Activated B cell treated with CpG ODN at 0.5 μM for 24 hours (primary cell): ENCODE measurements around the gene SLC15A3. TPM values are rescaled to one million over a fixed set of nuclear protein-coding genes. Genes with fewer than 3 reads are reported as not detected.
A peak's percentile ranks its signal among the peaks of the same experiment; 100 is the strongest.

Source experiments
- ATAC-seq: fragments of 200-7000 bp; cut with Tn5 transposase; one replicate; pipeline ENCODE4 v1.10.0; 2021; ENCODE audit warnings: low read depth, mild to moderate bottlenecking, moderate library complexity
- CTCF ChIA-PET: fragments of 350-600 bp; sonication (Branson Sonifier 250); formaldehyde crosslinking; loops from one replicate; lab custom pipeline; 2021; ENCODE audit warnings: antibody characterized with exemption; lab: Charles Lee
- POLR2A ChIA-PET: fragments of 350-600 bp; sonication (Branson Sonifier 250); formaldehyde crosslinking; loops from one replicate; lab custom pipeline; 2021; ENCODE audit warnings: antibody characterized with exemption; lab: Charles Lee
- DNase-seq: peaks from one replicate; pipeline ENCODE4 v3.0.0; 2022
- H3K27ac Mint-ChIP-seq: one replicate; pipeline ENCODE4 v1.8.0; 2020; ENCODE audit warnings: mixed read lengths
- H3K27me3 Mint-ChIP-seq: one replicate; pipeline ENCODE4 v1.8.0; 2021; ENCODE audit warnings: mixed read lengths
- H3K36me3 Mint-ChIP-seq: one replicate; pipeline ENCODE4 v1.8.0; 2021; ENCODE audit warnings: low read depth, mixed read lengths
- H3K4me1 Mint-ChIP-seq: one replicate; pipeline ENCODE4 v1.8.0; 2021; ENCODE audit warnings: mixed read lengths
- H3K4me3 Mint-ChIP-seq: one replicate; pipeline ENCODE4 v1.8.0; 2020; ENCODE audit warnings: mild to moderate bottlenecking, mixed read lengths
- H3K9me3 Mint-ChIP-seq: one replicate; pipeline ENCODE4 v1.8.0; 2020; ENCODE audit warnings: mixed read lengths
- intact Hi-C: fragments of 100-400 bp; cut with micrococcal nuclease; formaldehyde crosslinking; loops from one replicate; pipeline ENCODE4 v1.15.1; 2024
- total RNA-seq: library from RNA; stranded (reverse); gene quantifications from 2 replicates; pipeline ENCODE4 v1.2.3, GENCODE V29; 2022
- TF ChIP-seq, protein P1 (sequence below): fragments of 200-600 bp; IDR thresholded peaks from one replicate; pipeline ENCODE4 v1.8.0; 2022; ENCODE audit warnings: antibody characterized with exemption, mild to moderate bottlenecking

The SLC15A3 gene
- total RNA-seq, 1 donor from 2014 or later, result 76.4 TPM

GRCh38 chr11:60934790-60935605 is 17.0 kb downstream of the SLC15A3 start:
- TF ChIP-seq, protein P1, sequence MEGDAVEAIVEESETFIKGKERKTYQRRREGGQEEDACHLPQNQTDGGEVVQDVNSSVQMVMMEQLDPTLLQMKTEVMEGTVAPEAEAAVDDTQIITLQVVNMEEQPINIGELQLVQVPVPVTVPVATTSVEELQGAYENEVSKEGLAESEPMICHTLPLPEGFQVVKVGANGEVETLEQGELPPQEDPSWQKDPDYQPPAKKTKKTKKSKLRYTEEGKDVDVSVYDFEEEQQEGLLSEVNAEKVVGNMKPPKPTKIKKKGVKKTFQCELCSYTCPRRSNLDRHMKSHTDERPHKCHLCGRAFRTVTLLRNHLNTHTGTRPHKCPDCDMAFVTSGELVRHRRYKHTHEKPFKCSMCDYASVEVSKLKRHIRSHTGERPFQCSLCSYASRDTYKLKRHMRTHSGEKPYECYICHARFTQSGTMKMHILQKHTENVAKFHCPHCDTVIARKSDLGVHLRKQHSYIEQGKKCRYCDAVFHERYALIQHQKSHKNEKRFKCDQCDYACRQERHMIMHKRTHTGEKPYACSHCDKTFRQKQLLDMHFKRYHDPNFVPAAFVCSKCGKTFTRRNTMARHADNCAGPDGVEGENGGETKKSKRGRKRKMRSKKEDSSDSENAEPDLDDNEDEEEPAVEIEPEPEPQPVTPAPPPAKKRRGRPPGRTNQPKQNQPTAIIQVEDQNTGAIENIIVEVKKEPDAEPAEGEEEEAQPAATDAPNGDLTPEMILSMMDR, result no peak
- no peak for DNase-seq
- CTCF ChIA-PET, result interaction anchor here (2.2 kb wide), 1 partner anchor 20 kb away, joined by 8 read pairs; no protein-coding TSS in a partner anchor
- intact Hi-C loops, result no loop called here
- Mint-ChIP-seq H3K4me1 (peaks cover 42% of the 10 kb centered on the region), H3K4me3 (no peak overlapping the region), H3K27me3 (no peaks in the 10 kb centered on the region), H3K9me3 (no peaks in the 10 kb centered on the region), H3K36me3 (peaks cover 31% of the 10 kb centered on the region), H3K27ac (peak overlapping the region; percentile 70)
- ATAC-seq, result no peak
- POLR2A ChIA-PET, result interaction anchor here (1.0 to 10.8 kb wide), 4 partner anchors 17 to 426 kb away, joined by 3 to 191 read pairs (median 32); partner anchors contain the start of genes CD6, SLC15A3 and TMEM109

GRCh38 chr11:60934124-60934789 is 17.7 kb downstream of the SLC15A3 start:
- DNase-seq (no peak), ATAC-seq (no peak)
- ChIA-PET CTCF (interaction anchor here (2.2 kb wide), 1 partner anchor 19 kb away, joined by 8 read pairs; no protein-coding TSS in a partner anchor), POLR2A (interaction anchor here (1.0 to 10.8 kb wide), 6 partner anchors 8 to 427 kb away, joined by 3 to 191 read pairs (median 8); partner anchors contain the start of genes CD6, SLC15A3 and TMEM109)
- no peaks in the 10 kb centered on the region for H3K9me3 Mint-ChIP-seq
- peaks cover 48% of the 10 kb centered on the region for H3K4me1 Mint-ChIP-seq
- H3K27ac Mint-ChIP-seq, result peak overlapping the region; percentile 72
- H3K4me3 Mint-ChIP-seq, result no peak overlapping the region
- TF ChIP-seq, protein P1, result no peak
- intact Hi-C loops, result no loop called here
- H3K36me3 Mint-ChIP-seq, result peaks cover 25% of the 10 kb centered on the region
- H3K27me3 Mint-ChIP-seq, result no peaks in the 10 kb centered on the region

- ChIA-PET CTCF (interaction anchor here (2.2 to 3.5 kb wide), 2 partner anchors 18 kb away, joined by 8 to 33 read pairs; no protein-coding TSS in a partner anchor), POLR2A (interaction anchor here (1.0 to 10.8 kb wide), 5 partner anchors 9 to 37 kb away, joined by 3 to 191 read pairs (median 12); partner anchors contain the start of genes CD6, SLC15A3 and TMEM109)
- Mint-ChIP-seq H3K36me3 (peaks cover 18% of the 10 kb centered on the region), H3K9me3 (no peaks in the 10 kb centered on the region), H3K4me1 (peaks cover 48% of the 10 kb centered on the region), H3K27ac (peak overlapping the region; percentile 89), H3K4me3 (no peak overlapping the region), H3K27me3 (no peaks in the 10 kb centered on the region)
- ATAC-seq (no peak), DNase-seq (no peak)
- intact Hi-C loops, result loop anchor here (2.0 kb wide), 1 partner anchor 137 kb away; no protein-coding TSS in a partner anchor
- TF ChIP-seq, protein P1, result no peak
These were observed 18.4 kb downstream of the SLC15A3 start for GRCh38 chr11:60933416-60934123.

DNA sequence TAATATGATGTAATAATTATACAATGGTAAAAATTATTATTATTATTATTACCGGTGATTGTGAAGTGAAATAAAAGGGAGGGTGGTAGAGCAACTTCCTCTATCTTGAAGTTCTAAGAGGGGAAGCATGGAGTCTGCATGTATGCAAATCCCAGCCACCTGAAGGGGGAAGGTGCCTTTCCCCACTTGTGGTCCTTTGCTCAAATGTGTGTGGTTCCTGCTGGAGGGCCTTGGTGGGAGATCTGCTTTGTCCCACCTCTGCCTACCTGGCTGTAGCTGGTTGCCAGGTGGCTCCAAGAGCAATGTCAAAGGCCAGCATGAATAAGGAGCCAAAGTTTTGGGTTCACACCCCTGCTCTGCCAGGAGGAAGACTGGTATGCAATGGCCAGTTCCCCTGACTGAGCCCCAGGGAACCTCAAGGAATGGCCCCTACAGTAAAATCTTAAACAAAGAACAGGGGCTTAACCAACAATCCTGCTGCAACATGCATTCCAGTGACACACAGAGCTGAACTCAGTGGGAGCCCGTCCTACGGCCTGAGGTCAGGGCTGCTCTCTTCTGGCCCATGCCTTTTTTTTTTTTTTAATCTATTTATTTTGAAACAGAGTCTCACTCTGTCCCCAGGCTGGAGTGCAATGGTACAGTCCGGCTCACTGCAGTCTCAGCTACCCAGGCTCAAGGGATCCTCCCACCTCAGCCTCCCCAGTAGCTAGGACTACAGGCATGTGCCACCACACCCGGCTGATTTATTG is 19.2 kb downstream of the SLC15A3 start:
- DNase-seq, result no peak

More for the DNA sequence above, 19.2 kb downstream of the SLC15A3 start:
- H3K4me3 Mint-ChIP-seq, result peak overlapping the region; percentile 66
- H3K9me3 Mint-ChIP-seq, result no peaks in the 10 kb centered on the region
- CTCF ChIA-PET, result interaction anchor here (1.0 to 3.5 kb wide), 5 partner anchors 13 to 101 kb away, joined by 3 to 33 read pairs (median 5); partner anchors contain the start of gene TMEM109
- peaks cover 10% of the 10 kb centered on the region for H3K36me3 Mint-ChIP-seq
- POLR2A ChIA-PET, result interaction anchor here (0.6 to 10.8 kb wide), 11 partner anchors 10 to 228 kb away, joined by 3 to 191 read pairs (median 6); partner anchors contain the start of genes SLC15A3, TMEM109, TMEM132A and VPS37C
- peak overlapping the region; percentile 89 for H3K27ac Mint-ChIP-seq
- ATAC-seq, result peak; percentile 57
- peaks cover 48% of the 10 kb centered on the region for H3K4me1 Mint-ChIP-seq
- H3K27me3 Mint-ChIP-seq, result no peaks in the 10 kb centered on the region
- TF ChIP-seq, protein P1, result no peak
- intact Hi-C loops, result loop anchor here (1.0 to 2.0 kb wide), 5 partner anchors 12 to 138 kb away; partner anchors contain the start of gene SLC15A3
